Loucy (cell line): Measurements from ENCODE around the gene NDUFS7.

Experiments used
- EZH2phosphoT487 ChIP-seq: fragments of 200-600 bp; IDR thresholded peaks from 2 replicates; pipeline ENCODE4 v1.6.1; 2018; ENCODE audit warnings: antibody characterized with exemption, mild to moderate bottlenecking, moderate library complexity, borderline replicate concordance
- TF ChIP-seq, protein P1 (sequence below): fragments of 200-600 bp; sonication (generic); conservative IDR thresholded peaks from 2 replicates; pipeline ENCODE4 v1.5.1; 2014; ENCODE audit warnings: mild to moderate bottlenecking, antibody characterized with exemption, low read length

DNA sequence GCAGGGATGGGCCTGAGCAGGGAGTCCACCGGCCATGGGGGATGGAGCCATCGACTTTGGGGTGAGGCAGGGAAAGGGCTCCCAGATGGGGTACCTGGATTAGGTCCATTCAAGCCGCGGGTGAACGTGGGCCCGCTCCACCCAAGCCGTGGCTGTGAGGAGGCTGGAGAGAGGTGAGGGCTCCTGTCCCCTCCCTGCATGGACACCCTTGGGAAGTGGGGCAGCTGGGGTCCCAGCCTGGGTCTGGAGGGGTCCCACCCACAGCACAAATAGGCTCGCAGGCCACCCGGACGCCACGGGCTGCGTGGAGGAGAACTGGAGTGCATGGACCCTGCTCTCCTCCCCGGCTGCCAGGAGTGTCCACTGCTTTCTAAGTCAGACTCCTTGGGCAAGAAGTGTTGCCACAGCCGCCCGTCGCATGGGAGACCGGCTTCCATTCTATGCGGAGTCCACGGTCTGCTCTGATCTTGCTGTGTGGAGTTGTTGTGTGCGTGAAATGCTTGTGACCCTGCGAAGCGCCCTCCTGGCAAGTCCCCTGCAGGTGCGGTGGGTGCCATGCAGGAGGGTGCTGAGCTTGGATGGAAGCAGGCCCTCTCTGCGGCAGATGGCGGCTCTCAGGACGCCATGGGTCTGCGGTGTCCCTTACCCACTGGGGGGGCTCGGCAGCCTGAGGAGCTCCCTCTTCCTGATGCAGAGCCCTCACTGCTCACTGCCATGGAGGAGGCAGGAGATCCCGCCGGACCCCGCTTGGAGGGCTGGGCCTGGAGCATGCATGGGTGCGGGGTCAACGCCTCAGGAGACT, 25.7 kb downstream of the NDUFS7 start:
- TF ChIP-seq, protein P1, sequence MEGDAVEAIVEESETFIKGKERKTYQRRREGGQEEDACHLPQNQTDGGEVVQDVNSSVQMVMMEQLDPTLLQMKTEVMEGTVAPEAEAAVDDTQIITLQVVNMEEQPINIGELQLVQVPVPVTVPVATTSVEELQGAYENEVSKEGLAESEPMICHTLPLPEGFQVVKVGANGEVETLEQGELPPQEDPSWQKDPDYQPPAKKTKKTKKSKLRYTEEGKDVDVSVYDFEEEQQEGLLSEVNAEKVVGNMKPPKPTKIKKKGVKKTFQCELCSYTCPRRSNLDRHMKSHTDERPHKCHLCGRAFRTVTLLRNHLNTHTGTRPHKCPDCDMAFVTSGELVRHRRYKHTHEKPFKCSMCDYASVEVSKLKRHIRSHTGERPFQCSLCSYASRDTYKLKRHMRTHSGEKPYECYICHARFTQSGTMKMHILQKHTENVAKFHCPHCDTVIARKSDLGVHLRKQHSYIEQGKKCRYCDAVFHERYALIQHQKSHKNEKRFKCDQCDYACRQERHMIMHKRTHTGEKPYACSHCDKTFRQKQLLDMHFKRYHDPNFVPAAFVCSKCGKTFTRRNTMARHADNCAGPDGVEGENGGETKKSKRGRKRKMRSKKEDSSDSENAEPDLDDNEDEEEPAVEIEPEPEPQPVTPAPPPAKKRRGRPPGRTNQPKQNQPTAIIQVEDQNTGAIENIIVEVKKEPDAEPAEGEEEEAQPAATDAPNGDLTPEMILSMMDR, result no peak
- no peak for TF ChIP-seq EZH2phosphoT487
